Raji (cell line): ENCODE results near the gene ZNF317.

ENCODE experiments used
- POLR2A ChIP-seq: IDR thresholded peaks from 2 replicates; pipeline ENCODE4 v1.6.1; 2011; ENCODE audit warnings: low read depth, low read length, control low read depth; ENCODE audit not compliant: insufficient read depth

Gene ZNF317

GRCh38 chr19:9140159-9140874 is at the start of gene ZNF317:
Gene ZNF317, plus strand, starts transcription at chr19:9140397. Its CDS starts 15,620 bp downstream, at chr19:9156017.
- peak; percentile 84 for TF ChIP-seq POLR2A

GRCh38 chr19:9107375-9107774 is 32.8 kb upstream of the ZNF317 start, which contains the start of gene OR7G2:
Gene OR7G2, minus strand, starts transcription at chr19:9107475. Its CDS starts 4,232 bp downstream, at chr19:9103243.
- TF ChIP-seq POLR2A = no peak

GRCh38 chr19:9109959-9110358 is 30.2 kb upstream of the ZNF317 start:
- no peak for TF ChIP-seq POLR2A

- TF ChIP-seq POLR2A = no peak
Observed at GRCh38 chr19:9115307-9115813, 24.8 kb upstream of the ZNF317 start, which contains the start of gene OR7G1. Gene OR7G1, minus strand, starts transcription at chr19:9115763. Its CDS starts 0 bp downstream, at chr19:9115763.

- TF ChIP-seq POLR2A = no peak
Observed at GRCh38 chr19:9116547-9116946, 23.6 kb upstream of the ZNF317 start.

- TF ChIP-seq POLR2A = no peak
Observed at GRCh38 chr19:9126900-9127405, 13.2 kb upstream of the ZNF317 start, which contains the start of gene OR7G3. Gene OR7G3, minus strand, starts transcription at chr19:9126950. Its CDS starts 0 bp downstream, at chr19:9126950.

GRCh38 chr19:9128171-9128570 is 12.0 kb upstream of the ZNF317 start:
- no peak for TF ChIP-seq POLR2A

- TF ChIP-seq POLR2A = no peak
Observed at GRCh38 chr19:9130965-9131364, 9.2 kb upstream of the ZNF317 start.

GRCh38 chr19:9132422-9132821 is 7.8 kb upstream of the ZNF317 start:
- no peak for TF ChIP-seq POLR2A

GRCh38 chr19:9139609-9140158 is 513 bp upstream of the ZNF317 start:
- TF ChIP-seq POLR2A = no peak

GRCh38 chr19:9144920-9145319 is 4.7 kb downstream of the ZNF317 start:
- no peak for TF ChIP-seq POLR2A

GRCh38 chr19:9146882-9147281 is 6.7 kb downstream of the ZNF317 start:
- no peak for TF ChIP-seq POLR2A

- no peak for TF ChIP-seq POLR2A
Observed at GRCh38 chr19:9148697-9149096, 8.5 kb downstream of the ZNF317 start.

GRCh38 chr19:9149997-9150396 is 9.8 kb downstream of the ZNF317 start:
- no peak for TF ChIP-seq POLR2A

GRCh38 chr19:9150650-9151049 is 10.5 kb downstream of the ZNF317 start:
- TF ChIP-seq POLR2A = no peak

GRCh38 chr19:9151367-9151766 is 11.2 kb downstream of the ZNF317 start:
- no peak for TF ChIP-seq POLR2A
